ENCODE data around the gene CRYBG1. TPM values are rescaled to one million over a fixed set of nuclear protein-coding genes. Genes with fewer than 3 reads are reported as not detected.
A peak's percentile ranks its signal among the peaks of the same experiment; 100 is the strongest.

CRYBG1 gene
- polyA plus RNA-seq, 2 of the 4 experiments (the other 2 are of a cell fraction), result 0.31 to 0.37 TPM

DNA sequence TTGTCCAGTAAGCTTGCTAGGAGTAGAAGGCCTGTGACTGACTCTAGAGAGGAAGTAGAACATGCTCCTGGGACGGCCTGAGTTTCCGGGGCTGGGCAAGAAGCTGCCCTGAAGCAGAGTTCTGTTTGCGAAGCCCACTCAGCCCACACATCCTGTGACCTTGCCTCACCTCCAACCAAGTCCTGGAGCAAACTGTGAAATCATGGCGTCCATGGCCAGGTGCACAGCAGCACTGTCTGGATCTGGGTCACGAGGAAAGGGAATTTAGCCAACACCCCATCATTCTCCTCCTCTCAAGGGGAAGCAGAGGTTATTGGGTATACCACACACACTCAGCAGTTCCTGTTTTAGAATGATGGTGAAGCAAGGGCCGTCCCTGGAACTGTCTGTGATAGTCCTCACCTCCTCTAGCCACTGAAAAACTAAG, 87.5 kb downstream of the CRYBG1 start:
- no peak overlapping the region for H3K4me3 ChIP-seq
- TF ChIP-seq MAFK (IDR thresholded peaks at IDR 0.05; ENCODE audit: partially characterized antibody), result no peak
- no peak for TF ChIP-seq HDAC2 (IDR thresholded peaks at IDR 0.05)
- no peak for TF ChIP-seq HEYL (CRISPR knock-in tag; IDR thresholded peaks at IDR 0.05)
- TF ChIP-seq, protein P1, sequence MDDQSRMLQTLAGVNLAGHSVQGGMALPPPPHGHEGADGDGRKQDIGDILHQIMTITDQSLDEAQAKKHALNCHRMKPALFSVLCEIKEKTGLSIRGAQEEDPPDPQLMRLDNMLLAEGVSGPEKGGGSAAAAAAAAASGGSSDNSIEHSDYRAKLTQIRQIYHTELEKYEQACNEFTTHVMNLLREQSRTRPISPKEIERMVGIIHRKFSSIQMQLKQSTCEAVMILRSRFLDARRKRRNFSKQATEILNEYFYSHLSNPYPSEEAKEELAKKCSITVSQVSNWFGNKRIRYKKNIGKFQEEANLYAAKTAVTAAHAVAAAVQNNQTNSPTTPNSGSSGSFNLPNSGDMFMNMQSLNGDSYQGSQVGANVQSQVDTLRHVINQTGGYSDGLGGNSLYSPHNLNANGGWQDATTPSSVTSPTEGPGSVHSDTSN (IDR thresholded peaks at IDR 0.05), result no peak
- TF ChIP-seq CEBPB (IDR thresholded peaks at IDR 0.05), result no peak
- TF ChIP-seq, protein P2, sequence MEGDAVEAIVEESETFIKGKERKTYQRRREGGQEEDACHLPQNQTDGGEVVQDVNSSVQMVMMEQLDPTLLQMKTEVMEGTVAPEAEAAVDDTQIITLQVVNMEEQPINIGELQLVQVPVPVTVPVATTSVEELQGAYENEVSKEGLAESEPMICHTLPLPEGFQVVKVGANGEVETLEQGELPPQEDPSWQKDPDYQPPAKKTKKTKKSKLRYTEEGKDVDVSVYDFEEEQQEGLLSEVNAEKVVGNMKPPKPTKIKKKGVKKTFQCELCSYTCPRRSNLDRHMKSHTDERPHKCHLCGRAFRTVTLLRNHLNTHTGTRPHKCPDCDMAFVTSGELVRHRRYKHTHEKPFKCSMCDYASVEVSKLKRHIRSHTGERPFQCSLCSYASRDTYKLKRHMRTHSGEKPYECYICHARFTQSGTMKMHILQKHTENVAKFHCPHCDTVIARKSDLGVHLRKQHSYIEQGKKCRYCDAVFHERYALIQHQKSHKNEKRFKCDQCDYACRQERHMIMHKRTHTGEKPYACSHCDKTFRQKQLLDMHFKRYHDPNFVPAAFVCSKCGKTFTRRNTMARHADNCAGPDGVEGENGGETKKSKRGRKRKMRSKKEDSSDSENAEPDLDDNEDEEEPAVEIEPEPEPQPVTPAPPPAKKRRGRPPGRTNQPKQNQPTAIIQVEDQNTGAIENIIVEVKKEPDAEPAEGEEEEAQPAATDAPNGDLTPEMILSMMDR (IDR thresholded peaks at IDR 0.05), result no peak
- TF ChIP-seq HES2 (IDR thresholded peaks at IDR 0.05), result no peak
- TF ChIP-seq, protein P3, sequence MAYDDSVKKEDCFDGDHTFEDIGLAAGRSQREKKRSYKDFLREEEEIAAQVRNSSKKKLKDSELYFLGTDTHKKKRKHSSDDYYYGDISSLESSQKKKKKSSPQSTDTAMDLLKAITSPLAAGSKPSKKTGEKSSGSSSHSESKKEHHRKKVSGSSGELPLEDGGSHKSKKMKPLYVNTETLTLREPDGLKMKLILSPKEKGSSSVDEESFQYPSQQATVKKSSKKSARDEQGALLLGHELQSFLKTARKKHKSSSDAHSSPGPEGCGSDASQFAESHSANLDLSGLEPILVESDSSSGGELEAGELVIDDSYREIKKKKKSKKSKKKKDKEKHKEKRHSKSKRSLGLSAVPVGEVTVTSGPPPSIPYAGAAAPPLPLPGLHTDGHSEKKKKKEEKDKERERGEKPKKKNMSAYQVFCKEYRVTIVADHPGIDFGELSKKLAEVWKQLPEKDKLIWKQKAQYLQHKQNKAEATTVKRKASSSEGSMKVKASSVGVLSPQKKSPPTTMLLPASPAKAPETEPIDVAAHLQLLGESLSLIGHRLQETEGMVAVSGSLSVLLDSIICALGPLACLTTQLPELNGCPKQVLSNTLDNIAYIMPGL (CRISPR knock-in tag; IDR thresholded peaks at IDR 0.05; ENCODE audit: borderline replicate concordance), result no peak
- TF ChIP-seq EHMT2 (IDR thresholded peaks at IDR 0.05; ENCODE audit: low read depth), result no peak
- no peak for TF ChIP-seq PHF8 (IDR thresholded peaks at IDR 0.05; ENCODE audit: borderline replicate concordance, low read depth)
- no peak for TF ChIP-seq ZFP36 (IDR thresholded peaks at IDR 0.05; ENCODE audit: borderline replicate concordance, partially characterized antibody)
- TF ChIP-seq NR3C1 (IDR thresholded peaks at IDR 0.05), result no peak
- no peak for TF ChIP-seq RFX5 (IDR thresholded peaks at IDR 0.05)
- CTCF ChIA-PET, result interaction anchor here (0.7 to 8.7 kb wide), 5 partner anchors 11 to 531 kb away, joined by 3 to 103 read pairs (median 5); no protein-coding TSS in a partner anchor
- no peak for FAIRE-seq
- no peak for ATAC-seq
- peak overlapping the region in 1 of 2 experiments; percentile 28; a peak in 1 of 6 replicates for H3K27ac ChIP-seq
- POLR2A ChIA-PET, result no interaction called here
- no peak for DNase-seq (ENCODE audit: low read depth in 1 of 2, low spot score in 1 of 2)
- no peak overlapping the region for H3K4me2 ChIP-seq
- H3K9me3 ChIP-seq, result no peaks in the 10 kb centered on the region
- WGBS (ENCODE audit: missing lambda C conversion rate), result 96% methylated on average over 5 of the region's 6 CpGs
- peaks cover 16% of the 10 kb centered on the region for H3K4me1 ChIP-seq

DNA sequence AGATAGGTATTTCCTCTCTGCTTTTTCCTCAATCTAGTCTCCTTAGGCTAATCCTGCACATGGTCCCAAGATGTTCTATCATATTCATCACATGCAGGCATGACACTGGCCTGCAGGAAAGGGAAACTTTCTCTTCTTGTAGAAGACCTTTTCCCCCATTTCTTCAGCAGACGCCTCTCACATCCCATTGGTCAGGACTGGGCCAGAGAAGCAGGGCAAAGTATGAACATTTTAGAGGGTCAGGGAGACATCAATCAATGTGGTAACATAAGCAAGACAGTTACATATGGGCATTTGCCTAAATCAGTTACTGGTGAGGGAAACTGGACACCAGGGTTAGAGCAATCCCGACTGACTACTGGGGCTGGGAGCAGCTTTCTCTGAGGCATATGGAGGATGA, 90.1 kb downstream of the CRYBG1 start:
- CTCF ChIA-PET, result interaction anchor here (1.3 to 8.7 kb wide), 2 partner anchors 9 to 114 kb away, joined by 4 to 103 read pairs; no protein-coding TSS in a partner anchor
- H3K4me3 ChIP-seq, result no peak overlapping the region
- no peak for FAIRE-seq
- WGBS (ENCODE audit: missing lambda C conversion rate), result 55% methylated on average over 2 of the region's 2 CpGs
- no peaks in the 10 kb centered on the region for H3K9me3 ChIP-seq
- no peak for TF ChIP-seq MAFK (IDR thresholded peaks at IDR 0.05; ENCODE audit: partially characterized antibody)
- TF ChIP-seq FOSL2 (IDR thresholded peaks at IDR 0.05), result no peak
- TF ChIP-seq FOSL2 (CRISPR knock-in tag; IDR thresholded peaks at IDR 0.05), result no peak
- DNase-seq (ENCODE audit: low read depth in 1 of 2, low spot score in 1 of 2), result no peak
- H3K27ac ChIP-seq, result no peak overlapping the region
- ATAC-seq, result no peak
- POLR2A ChIA-PET, result no interaction called here
- no peak overlapping the region for H3K4me2 ChIP-seq
- H3K4me1 ChIP-seq, result peaks cover 16% of the 10 kb centered on the region

DNA sequence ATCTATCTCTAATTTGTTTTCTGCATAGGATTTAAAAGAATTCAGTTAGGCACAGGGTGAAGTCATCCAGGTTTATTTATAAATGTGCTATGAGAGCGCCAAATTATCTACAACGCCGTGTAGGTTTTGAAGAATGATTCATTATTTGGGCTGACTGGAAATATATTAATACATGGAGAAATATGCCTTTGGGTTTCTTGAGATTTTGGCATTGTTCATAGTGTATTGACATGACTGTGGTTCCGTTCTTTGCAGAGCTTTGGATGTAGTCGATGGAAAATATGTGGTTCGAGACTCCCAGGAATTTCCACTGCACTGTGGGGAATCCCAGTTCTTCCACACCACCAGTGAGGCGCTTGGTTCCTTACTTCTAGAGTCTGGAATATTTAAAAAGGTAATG, 90.9 kb downstream of the CRYBG1 start:
- H3K9me3 ChIP-seq, result no peaks in the 10 kb centered on the region
- ATAC-seq (no peak), DNase-seq (ENCODE audit: low read depth in 1 of 2, low spot score in 1 of 2) (no peak), FAIRE-seq (no peak)
- no peak overlapping the region for H3K27ac ChIP-seq
- H3K4me2 ChIP-seq, result no peak overlapping the region
- TF ChIP-seq CBX8 (IDR thresholded peaks at IDR 0.05) (no peak), ZSCAN20 (CRISPR knock-in tag; IDR thresholded peaks at IDR 0.05) (no peak)
- H3K4me3 ChIP-seq, result no peak overlapping the region
- ChIA-PET CTCF (interaction anchor here (1.3 to 8.7 kb wide), 3 partner anchors 10 to 116 kb away, joined by 3 to 103 read pairs (median 4); no protein-coding TSS in a partner anchor), POLR2A (no interaction called here)
- 52% methylated on average over 7 of the region's 7 CpGs for WGBS (ENCODE audit: missing lambda C conversion rate)
- H3K4me1 ChIP-seq, result peaks cover 15% of the 10 kb centered on the region

Data from A549 (cell line).